Upper lobe of left lung (tissue), 6 donors: ENCODE data around the gene SHQ1. TPM values are rescaled to one million over a fixed set of nuclear protein-coding genes. Genes with fewer than 3 reads are reported as not detected.

Source experiments
- ATAC-seq, 2 donors: fragments of 200-7000 bp; cut with Tn5 transposase; one replicate each; pipeline ENCODE4 v1.9.1; 2022; ENCODE audit warnings: mild to moderate bottlenecking in 2 of 2, moderate library complexity in 2 of 2; ENCODE audit not compliant: low FRiP score in 2 of 2
- DNase-seq, 2 donors: peaks; one replicate each; pipeline ENCODE4 v3.0.0-alpha.2; 2019 to 2020
- H3K27ac ChIP-seq, 4 donors: fragments of 200-600 bp; sonication (generic); one replicate each; pipeline ENCODE4 v1.5.1; 2016 to 2019
- H3K27me3 ChIP-seq, 4 donors: fragments of 200-600 bp; sonication (generic); one replicate each; pipeline ENCODE4 v1.5.1; 2017 to 2019
- H3K36me3 ChIP-seq, 4 donors: fragments of 200-600 bp; sonication (generic); one replicate each; pipeline ENCODE4 v1.5.1; 2016 to 2019
- H3K4me1 ChIP-seq, 4 donors: fragments of 200-600 bp; sonication (generic); one replicate each; pipeline ENCODE4 v1.5.1; 2018 to 2019
- H3K4me3 ChIP-seq, 4 donors: fragments of 200-600 bp; sonication (generic); one replicate each; pipeline ENCODE4 v1.5.1; 2017 to 2019; ENCODE audit warnings: mild to moderate bottlenecking in 2 of 4, moderate library complexity in 1 of 4
- H3K9me3 ChIP-seq, 4 donors: fragments of 200-600 bp; sonication (generic); one replicate each; pipeline ENCODE4 v1.5.1; 2018 to 2019
- EP300 ChIP-seq, 4 donors: sonication (generic); formaldehyde crosslinking; IDR thresholded peaks; one replicate each; pipeline ENCODE4 v1.5.1; 2017; ENCODE audit warnings: antibody characterized with exemption in 4 of 4, control low read depth in 2 of 4
- POLR2A ChIP-seq, 4 donors: fragments of 450-650 bp; IDR thresholded peaks; one replicate each; pipeline ENCODE4 v1.5.1; 2016 to 2017; ENCODE audit warnings: antibody characterized with exemption in 4 of 4, mild to moderate bottlenecking in 2 of 4
- POLR2AphosphoS5 ChIP-seq, 2 donors: sonication (generic); formaldehyde crosslinking; IDR thresholded peaks; one replicate each; pipeline ENCODE4 v1.5.1; 2017; ENCODE audit warnings: antibody characterized with exemption in 2 of 2
- WGBS, 2 donors: methylation state at CpG; one replicate each; pipeline ENCODE4 v1.1.5; 2017 to 2018; 5-methylcytosine and 5-hydroxymethylcytosine counted together
- total RNA-seq, 6 donors: library from RNA; depleted of rRNA in 4 of 6; stranded (reverse); fragments of >200 nt in 4 of 6; gene quantifications; one replicate each; pipeline versions ENCODE4 v1.1.0 to v1.2.1, GENCODE V29; 2016 to 2021
- TF ChIP-seq, protein P1 (sequence below), 6 experiments: fragments of 450-650 bp in 4 of 6; fragments of 200-600 bp in 2 of 6; sonication (generic) in 2 of 6; IDR thresholded peaks; one replicate each; pipeline ENCODE4 v1.5.1; 2016 to 2019; ENCODE audit warnings: antibody characterized with exemption in 6 of 6
- donor health status: DM: no; HTN: no; CAD: no; lungs with moderate emphysema.
- donor health status: DM: no; HTN: yes; CAD: no; lungs with severe emphysema.

SHQ1 gene
- total RNA-seq, 6 donors from 2014 or later = 12.0 to 31.4 (median 19.3) TPM

DNA sequence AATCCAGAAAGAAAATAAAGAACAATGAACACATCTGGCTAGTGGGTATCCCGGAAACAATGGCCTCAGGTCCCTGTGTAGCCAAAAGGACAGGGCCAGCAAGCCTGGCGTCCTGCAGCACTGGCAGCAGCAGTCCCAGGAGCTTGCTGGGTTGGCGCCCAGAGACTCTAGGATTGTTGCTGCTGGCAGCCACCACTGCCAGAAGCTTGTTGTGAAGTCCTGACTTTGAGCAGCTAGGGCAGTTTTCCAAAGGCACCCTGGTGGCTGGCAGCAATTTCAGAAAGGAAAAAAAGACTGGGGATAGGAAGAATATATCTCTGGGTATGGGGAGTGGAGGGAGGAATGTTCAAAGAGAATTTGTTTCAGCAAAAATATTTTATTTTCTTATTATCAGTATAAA is 11.3 kb downstream of the SHQ1 start:
- Histone ChIP-seq H3K36me3 (peaks cover 9 to 63% (median 21%) of the 10 kb centered on the region in 4 donors), H3K4me1 (no peaks in the 10 kb centered on the region), H3K27ac (no peak overlapping the region), H3K9me3 (no peaks in the 10 kb centered on the region), H3K27me3 (no peaks in the 10 kb centered on the region), H3K4me3 (no peak overlapping the region)
- TF ChIP-seq POLR2A (IDR thresholded peaks at IDR 0.05) = no peak
- ATAC-seq (no peak), DNase-seq (peak in 1 of 2 donors; percentile 28)
- WGBS, 2 donors = 72 to 74% methylated on average over 3 of the region's 3 CpGs

DNA sequence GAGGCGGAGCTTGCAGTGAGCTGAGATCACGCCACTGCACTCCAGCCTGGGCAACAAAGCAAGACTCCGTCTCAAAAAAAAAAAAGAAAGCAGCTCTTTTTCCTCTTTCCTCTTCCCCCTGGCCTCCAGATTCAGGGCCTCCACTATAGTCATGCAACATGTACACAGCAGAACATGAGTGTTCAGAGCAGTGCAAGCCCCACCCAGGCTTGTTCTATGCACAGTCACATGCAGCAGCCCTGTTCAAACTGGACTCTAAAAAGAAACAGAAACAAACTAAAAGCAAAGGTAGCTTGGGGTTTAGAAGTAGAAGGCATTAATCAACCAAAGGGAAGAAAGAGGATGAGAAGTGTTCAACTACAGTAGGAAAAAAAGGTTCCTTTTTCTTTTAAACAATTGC is 11.8 kb downstream of the SHQ1 start:
- peaks cover 8 to 58% (median 15%) of the 10 kb centered on the region in 4 donors for H3K36me3 ChIP-seq
- H3K4me1 ChIP-seq = no peaks in the 10 kb centered on the region
- no peak for DNase-seq
- no peaks in the 10 kb centered on the region for H3K9me3 ChIP-seq
- 86 to 95% methylated on average over 3 of the region's 3 CpGs for WGBS, 2 donors
- H3K4me3 ChIP-seq = no peak overlapping the region
- no peak for TF ChIP-seq POLR2A (IDR thresholded peaks at IDR 0.05)
- TF ChIP-seq EP300 (IDR thresholded peaks at IDR 0.05) = no peak
- TF ChIP-seq, protein P1, sequence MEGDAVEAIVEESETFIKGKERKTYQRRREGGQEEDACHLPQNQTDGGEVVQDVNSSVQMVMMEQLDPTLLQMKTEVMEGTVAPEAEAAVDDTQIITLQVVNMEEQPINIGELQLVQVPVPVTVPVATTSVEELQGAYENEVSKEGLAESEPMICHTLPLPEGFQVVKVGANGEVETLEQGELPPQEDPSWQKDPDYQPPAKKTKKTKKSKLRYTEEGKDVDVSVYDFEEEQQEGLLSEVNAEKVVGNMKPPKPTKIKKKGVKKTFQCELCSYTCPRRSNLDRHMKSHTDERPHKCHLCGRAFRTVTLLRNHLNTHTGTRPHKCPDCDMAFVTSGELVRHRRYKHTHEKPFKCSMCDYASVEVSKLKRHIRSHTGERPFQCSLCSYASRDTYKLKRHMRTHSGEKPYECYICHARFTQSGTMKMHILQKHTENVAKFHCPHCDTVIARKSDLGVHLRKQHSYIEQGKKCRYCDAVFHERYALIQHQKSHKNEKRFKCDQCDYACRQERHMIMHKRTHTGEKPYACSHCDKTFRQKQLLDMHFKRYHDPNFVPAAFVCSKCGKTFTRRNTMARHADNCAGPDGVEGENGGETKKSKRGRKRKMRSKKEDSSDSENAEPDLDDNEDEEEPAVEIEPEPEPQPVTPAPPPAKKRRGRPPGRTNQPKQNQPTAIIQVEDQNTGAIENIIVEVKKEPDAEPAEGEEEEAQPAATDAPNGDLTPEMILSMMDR (IDR thresholded peaks at IDR 0.05) = no peak
- no peak for TF ChIP-seq POLR2AphosphoS5 (IDR thresholded peaks at IDR 0.05)
- H3K27ac ChIP-seq = no peak overlapping the region
- ATAC-seq = no peak
- H3K27me3 ChIP-seq = no peaks in the 10 kb centered on the region

DNA sequence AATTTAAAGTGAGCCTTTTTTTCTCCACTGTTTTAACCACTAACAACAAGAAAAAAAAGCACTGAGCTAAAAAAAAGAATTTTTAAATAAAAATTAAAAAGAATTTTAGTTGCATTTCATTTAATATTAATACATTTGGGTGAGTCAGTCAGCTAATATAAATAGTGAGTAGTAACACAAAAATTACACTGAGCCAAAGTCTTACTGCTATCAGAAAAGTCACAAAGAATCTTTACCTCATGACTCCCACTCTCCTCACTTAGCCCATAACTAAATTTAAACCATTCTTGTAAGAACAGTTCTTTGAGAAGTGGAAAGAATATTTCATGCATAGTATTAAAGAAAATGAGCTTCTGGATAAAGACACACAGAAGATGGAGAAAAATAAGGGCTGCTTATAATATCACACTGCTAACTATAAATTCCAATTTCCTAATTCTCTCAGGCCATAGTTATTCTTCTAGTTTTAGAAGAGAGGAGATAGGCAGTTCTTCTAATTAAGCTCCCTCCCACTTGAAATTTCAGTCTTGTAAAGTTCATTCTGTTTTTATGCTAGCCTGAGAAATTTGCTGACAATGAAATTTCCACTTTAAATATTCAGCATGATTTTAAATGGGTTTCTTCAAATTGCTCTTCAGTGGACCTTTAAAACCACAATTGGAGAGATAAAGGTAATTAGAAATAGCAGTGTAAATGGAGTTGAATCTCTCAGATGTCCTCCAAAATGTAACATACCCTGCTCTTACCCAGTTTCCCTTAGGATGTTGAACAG is 17.6 kb downstream of the SHQ1 start:
- TF ChIP-seq POLR2AphosphoS5 (IDR thresholded peaks at IDR 0.05) = no peak
- no peak for TF ChIP-seq POLR2A (IDR thresholded peaks at IDR 0.05)
- no peak for ATAC-seq
- H3K4me1 ChIP-seq = no peaks in the 10 kb centered on the region
- H3K4me3 ChIP-seq = no peak overlapping the region
- no peak for DNase-seq
- no peak overlapping the region for H3K27ac ChIP-seq
- peaks cover 0 to 13% (median 3%) of the 10 kb centered on the region in 4 donors for H3K36me3 ChIP-seq
- H3K27me3 ChIP-seq = no peaks in the 10 kb centered on the region
- no peaks in the 10 kb centered on the region for H3K9me3 ChIP-seq

- ATAC-seq = no peak
- H3K9me3 ChIP-seq = no peaks in the 10 kb centered on the region
- H3K4me3 ChIP-seq = no peak overlapping the region
Observed at GRCh38 chr3:72829701-72830100, 18.5 kb downstream of the SHQ1 start.

DNA sequence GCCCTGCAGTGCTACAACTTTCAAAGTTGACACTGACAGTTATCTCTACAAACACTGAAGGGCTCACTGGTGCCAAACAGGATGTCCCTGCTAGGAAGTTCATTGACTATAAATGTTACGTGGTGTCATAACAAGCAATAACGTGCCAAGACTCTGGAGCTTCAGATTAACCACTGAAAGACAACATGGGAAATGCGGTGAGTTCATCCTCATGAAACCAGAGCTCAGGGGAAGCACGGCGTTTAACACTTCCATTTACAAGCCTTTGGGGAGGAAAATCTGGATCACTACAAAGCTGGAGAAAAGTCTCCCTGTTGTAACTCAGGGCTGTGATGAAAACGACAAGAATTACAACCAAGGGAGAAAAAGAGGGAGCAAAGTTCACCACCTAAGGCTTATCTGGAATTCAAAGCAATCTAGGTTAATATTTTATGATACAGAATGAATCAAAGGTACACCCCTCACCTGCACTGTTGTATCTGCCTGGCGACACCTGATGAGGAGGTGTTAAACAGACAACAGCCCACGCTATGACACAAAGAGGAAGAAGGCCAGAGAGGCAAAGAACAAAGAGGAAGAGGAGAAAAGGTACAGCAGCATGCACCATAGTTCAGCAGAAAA is 27.0 kb downstream of the SHQ1 start:
- Histone ChIP-seq H3K27ac (no peak overlapping the region), H3K4me1 (peaks cover 18 to 22% (median 20%) of the 10 kb centered on the region in 4 donors), H3K27me3 (no peaks in the 10 kb centered on the region), H3K9me3 (no peaks in the 10 kb centered on the region), H3K4me3 (no peak overlapping the region), H3K36me3 (no peaks in the 10 kb centered on the region)
- DNase-seq = no peak
- 48% methylated on average over 8 of the region's 8 CpGs for WGBS, 2 donors
- TF ChIP-seq, protein P1 (IDR thresholded peaks at IDR 0.05) = no peak
- TF ChIP-seq EP300 (IDR thresholded peaks at IDR 0.05) = peak in 1 of 4 donors; percentile 53
- TF ChIP-seq POLR2AphosphoS5 (IDR thresholded peaks at IDR 0.05) = peak; percentile 47 to 54
- TF ChIP-seq POLR2A (IDR thresholded peaks at IDR 0.05) = no peak
- no peak for ATAC-seq

More at GRCh38 chr3:72829701-72830100, 18.5 kb downstream of the SHQ1 start:
- no peak for DNase-seq
- H3K27ac ChIP-seq = no peak overlapping the region
- no peaks in the 10 kb centered on the region for H3K4me1 ChIP-seq
- TF ChIP-seq EP300 (IDR thresholded peaks at IDR 0.05) = no peak
- TF ChIP-seq POLR2A (IDR thresholded peaks at IDR 0.05) = no peak
- TF ChIP-seq, protein P1 (IDR thresholded peaks at IDR 0.05) = no peak
- H3K27me3 ChIP-seq = no peaks in the 10 kb centered on the region
- peaks cover 0 to 8% (median 3%) of the 10 kb centered on the region in 4 donors for H3K36me3 ChIP-seq
